ENCODE results near the gene SLCO6A1.

SLCO6A1 gene

GRCh38 chr5:102453716-102454115, 45.1 kb downstream of the SLCO6A1 start:
- H3K27ac ChIP-seq (ENCODE audit: low read depth, low read length): no peak overlapping the region
- H3F3A ChIP-seq (ENCODE audit: insufficient read depth): no peaks in the 10 kb centered on the region
- H3K4me2 ChIP-seq (ENCODE audit: low read depth, low read length, poor library complexity, severe bottlenecking): no peak overlapping the region
- no peaks in the 10 kb centered on the region for H3K36me3 ChIP-seq (ENCODE audit: low read length)
- H3K4me3 ChIP-seq (ENCODE audit: insufficient read depth, low read length, poor library complexity, severe bottlenecking): no peak overlapping the region
- H3K27me3 ChIP-seq (ENCODE audit: low read length): no peaks in the 10 kb centered on the region
- H2AFZ ChIP-seq (ENCODE audit: low read depth, low read length, severe bottlenecking): no peak overlapping the region
- no peak for TF ChIP-seq EZH2phosphoT487 (conservative IDR thresholded peaks at IDR 0.05; ENCODE audit: low read length)
- no peak for TF ChIP-seq CTCF (IDR thresholded peaks at IDR 0.05; ENCODE audit: insufficient read depth, low read length, poor library complexity, severe bottlenecking)
- no peaks in the 10 kb centered on the region for H3K9me3 ChIP-seq (ENCODE audit: insufficient read depth, low read length)
- no peaks in the 10 kb centered on the region for H3K9me2 ChIP-seq (replicated peaks; ENCODE audit: insufficient read depth, low read length)
- no peaks in the 10 kb centered on the region for H4K20me1 ChIP-seq (ENCODE audit: low read depth, low read length)
- no peaks in the 10 kb centered on the region for H3K79me2 ChIP-seq (ENCODE audit: insufficient read depth, low read length)
- H3K9ac ChIP-seq (ENCODE audit: low read length): no peak overlapping the region

GRCh38 chr5:102451082-102451481, 47.7 kb downstream of the SLCO6A1 start:
- no peak overlapping the region for H3K27ac ChIP-seq (ENCODE audit: low read depth, low read length)
- no peaks in the 10 kb centered on the region for H4K20me1 ChIP-seq (ENCODE audit: low read depth, low read length)
- no peak overlapping the region for H3K4me2 ChIP-seq (ENCODE audit: low read depth, low read length, poor library complexity, severe bottlenecking)
- H3K36me3 ChIP-seq (ENCODE audit: low read length): no peaks in the 10 kb centered on the region
- TF ChIP-seq CTCF (IDR thresholded peaks at IDR 0.05; ENCODE audit: insufficient read depth, low read length, poor library complexity, severe bottlenecking) (no peak), EZH2phosphoT487 (conservative IDR thresholded peaks at IDR 0.05; ENCODE audit: low read length) (no peak)
- H3K79me2 ChIP-seq (ENCODE audit: insufficient read depth, low read length): no peaks in the 10 kb centered on the region
- H2AFZ ChIP-seq (ENCODE audit: low read depth, low read length, severe bottlenecking): no peak overlapping the region
- H3K9me3 ChIP-seq (ENCODE audit: insufficient read depth, low read length): no peaks in the 10 kb centered on the region
- H3K4me3 ChIP-seq (ENCODE audit: insufficient read depth, low read length, poor library complexity, severe bottlenecking): no peak overlapping the region
- no peaks in the 10 kb centered on the region for H3F3A ChIP-seq (ENCODE audit: insufficient read depth)
- no peaks in the 10 kb centered on the region for H3K27me3 ChIP-seq (ENCODE audit: low read length)
- no peak overlapping the region for H3K9ac ChIP-seq (ENCODE audit: low read length)
- H3K9me2 ChIP-seq (replicated peaks; ENCODE audit: insufficient read depth, low read length): no peaks in the 10 kb centered on the region

- H4K20me1 ChIP-seq (ENCODE audit: low read depth, low read length): no peaks in the 10 kb centered on the region
- H3K27ac ChIP-seq (ENCODE audit: low read depth, low read length): no peak overlapping the region
- no peak overlapping the region for H3K4me3 ChIP-seq (ENCODE audit: insufficient read depth, low read length, poor library complexity, severe bottlenecking)
- H3K27me3 ChIP-seq (ENCODE audit: low read length): no peaks in the 10 kb centered on the region
- no peaks in the 10 kb centered on the region for H3F3A ChIP-seq (ENCODE audit: insufficient read depth)
- no peak overlapping the region for H3K4me2 ChIP-seq (ENCODE audit: low read depth, low read length, poor library complexity, severe bottlenecking)
- H3K9me3 ChIP-seq (ENCODE audit: insufficient read depth, low read length): no peaks in the 10 kb centered on the region
- no peaks in the 10 kb centered on the region for H3K36me3 ChIP-seq (ENCODE audit: low read length)
- no peak overlapping the region for H2AFZ ChIP-seq (ENCODE audit: low read depth, low read length, severe bottlenecking)
- H3K79me2 ChIP-seq (ENCODE audit: insufficient read depth, low read length): no peaks in the 10 kb centered on the region
- H3K9me2 ChIP-seq (replicated peaks; ENCODE audit: insufficient read depth, low read length): no peaks in the 10 kb centered on the region
- H3K9ac ChIP-seq (ENCODE audit: low read length): no peak overlapping the region
- TF ChIP-seq CTCF (IDR thresholded peaks at IDR 0.05; ENCODE audit: insufficient read depth, low read length, poor library complexity, severe bottlenecking) (no peak), EZH2phosphoT487 (conservative IDR thresholded peaks at IDR 0.05; ENCODE audit: low read length) (no peak)
These were observed 48.3 kb downstream of the SLCO6A1 start for GRCh38 chr5:102450313-102450990.

All from SU-DHL-6 (cell line).